Fibroblast of lung (primary cell): ENCODE data around the gene L1CAM.

Experiments used
- CTCF ChIP-seq, 2 donors: IDR thresholded peaks in 1 of 2; conservative IDR thresholded peaks in 1 of 2; 1 replicate in 1 of 2; 2 replicates in 1 of 2; pipeline ENCODE4 v1.5.1; 2011 to 2012; ENCODE audit warnings: low read length in 2 of 2, control low read depth in 1 of 2, inconsistent platforms in 1 of 2, low read depth in 1 of 2, mild to moderate bottlenecking in 1 of 2
- EZH2 ChIP-seq: IDR thresholded peaks from 2 replicates; pipeline ENCODE4 v1.5.1; 2012; ENCODE audit warnings: low read length, control low read depth, mild to moderate bottlenecking; ENCODE audit errors: missing control alignments

- TF ChIP-seq EZH2: no peak
- no peak for TF ChIP-seq CTCF (conservative IDR thresholded peaks at IDR 0.05 in 1 of 2, IDR thresholded peaks at IDR 0.05 in 1 of 2; ENCODE audit: low read depth in 1 of 2, low read length in 2 of 2)
Observed at GRCh38 chrX:153825042-153825441, 60.9 kb downstream of the L1CAM start.
